HUDEP-2 (cell line): ENCODE measurements around the gene SLC5A1.
A peak's percentile ranks its signal among the peaks of the same experiment; 100 is the strongest.

Experiments
- DNase-seq, 76 experiments: peaks; one replicate each; lab custom pipeline; 2025; ENCODE audit not compliant: unreplicated experiment in 76 of 76; lab: John Stamatoyannopoulos, UW

Gene SLC5A1

DNA sequence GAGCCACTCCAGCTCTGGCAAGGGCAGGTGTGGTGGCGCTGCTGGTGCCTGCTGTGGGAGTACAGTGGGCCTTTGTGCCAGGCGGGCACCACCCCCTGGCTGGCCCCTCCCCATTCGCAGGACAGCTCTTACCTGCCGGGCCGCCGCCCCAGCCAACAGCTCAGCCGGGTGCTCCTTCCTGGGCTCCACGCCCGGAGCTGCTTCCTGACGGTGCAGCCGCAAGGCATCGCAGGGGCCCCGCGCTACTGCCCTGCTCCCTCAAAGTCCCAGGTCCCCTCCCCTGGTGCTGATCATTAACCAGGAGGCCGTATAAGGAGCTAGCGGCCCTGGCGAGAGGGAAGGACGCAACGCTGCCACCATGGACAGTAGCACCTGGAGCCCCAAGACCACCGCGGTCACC, at the start of gene SLC5A1:
Gene SLC5A1, plus strand, starts transcription at position 338 of the 400 bp plus-strand sequence. Its CDS starts 21 bp downstream, at position 359.
- DNase-seq = no peak

DNA sequence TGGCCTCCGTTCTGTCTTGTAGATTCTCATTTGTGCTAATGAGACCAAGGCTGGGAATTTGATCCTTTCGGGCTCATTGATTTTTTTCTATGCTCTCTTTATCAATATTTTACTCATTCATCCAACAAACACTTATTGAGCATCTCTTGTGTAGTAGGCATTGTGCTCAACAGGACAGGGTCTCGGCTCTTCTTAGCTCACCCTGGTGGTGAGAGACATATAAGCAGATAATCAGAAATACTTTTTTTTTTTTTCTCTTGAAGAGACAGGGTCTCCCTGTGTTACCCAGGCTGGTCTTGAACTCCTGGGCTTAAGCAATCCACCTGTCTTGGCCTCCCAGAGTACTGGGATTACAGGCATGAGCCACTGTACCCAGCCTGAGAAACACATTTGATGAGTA, 48.0 kb upstream of the SLC5A1 start:
- DNase-seq = no peak

DNA sequence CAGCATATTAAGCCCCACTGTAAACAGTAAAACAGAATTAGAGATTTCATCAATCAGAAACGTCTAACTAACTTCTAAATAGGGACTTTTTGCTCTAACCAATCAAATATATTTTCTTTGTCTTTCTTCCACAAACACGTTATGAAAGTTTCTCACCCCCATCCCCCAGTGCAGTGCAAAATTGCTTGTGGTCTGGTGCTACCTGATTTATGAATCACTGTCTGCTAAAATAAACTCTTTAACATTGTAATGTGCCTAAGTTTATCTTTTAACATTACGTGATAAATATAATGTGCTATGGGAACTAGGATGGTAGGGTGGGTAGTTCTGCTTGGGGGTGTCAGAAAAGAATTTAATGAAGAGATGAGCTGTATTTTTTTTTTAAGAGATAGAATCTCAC, 47.3 kb upstream of the SLC5A1 start:
- no peak for DNase-seq

DNA sequence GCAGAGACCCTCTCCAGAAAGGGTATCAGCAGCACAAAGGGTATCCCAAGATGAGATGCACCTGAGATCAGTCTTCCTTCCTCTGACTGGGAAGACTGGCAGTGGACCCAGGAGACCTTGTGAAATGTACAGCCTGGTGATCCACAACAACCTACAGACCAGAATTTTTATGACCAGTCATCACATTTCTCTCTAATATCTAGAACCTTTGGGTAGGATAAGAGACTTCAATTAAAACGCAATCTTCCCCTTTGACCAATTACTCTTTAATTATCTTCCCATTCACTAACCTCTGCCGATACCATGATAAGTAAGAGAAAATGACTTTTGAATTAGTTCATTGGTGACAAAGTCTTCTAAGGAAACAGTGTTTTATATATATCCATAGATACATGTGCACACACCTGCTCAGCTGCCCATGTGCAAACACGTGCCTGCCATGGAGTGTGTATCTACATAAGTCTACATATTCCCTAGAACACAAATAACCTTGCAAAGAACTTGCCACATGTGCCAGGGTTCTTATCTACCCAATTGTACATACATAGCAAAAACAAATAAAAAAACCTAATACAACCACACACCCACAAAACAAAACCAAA, 44.2 kb upstream of the SLC5A1 start:
- DNase-seq = no peak

DNA sequence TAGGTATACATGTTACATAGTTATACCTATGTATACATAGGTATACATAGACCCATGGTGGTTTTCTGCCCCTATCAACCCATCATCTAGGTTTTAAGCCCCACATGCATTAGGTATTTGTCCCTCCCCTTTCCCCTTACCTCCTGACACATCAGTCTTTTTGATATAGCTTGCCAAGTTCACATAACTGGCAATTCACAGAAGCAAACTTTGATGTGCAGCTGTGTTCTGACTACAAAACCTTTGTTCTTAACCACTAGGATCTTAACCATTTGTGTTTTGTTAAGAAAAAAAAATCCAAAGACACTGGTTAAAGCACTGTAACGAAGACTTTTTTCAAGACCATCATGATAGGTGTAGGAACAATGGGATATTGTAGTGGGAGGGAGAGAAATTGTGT, 42.9 kb upstream of the SLC5A1 start:
- no peak for DNase-seq

DNA sequence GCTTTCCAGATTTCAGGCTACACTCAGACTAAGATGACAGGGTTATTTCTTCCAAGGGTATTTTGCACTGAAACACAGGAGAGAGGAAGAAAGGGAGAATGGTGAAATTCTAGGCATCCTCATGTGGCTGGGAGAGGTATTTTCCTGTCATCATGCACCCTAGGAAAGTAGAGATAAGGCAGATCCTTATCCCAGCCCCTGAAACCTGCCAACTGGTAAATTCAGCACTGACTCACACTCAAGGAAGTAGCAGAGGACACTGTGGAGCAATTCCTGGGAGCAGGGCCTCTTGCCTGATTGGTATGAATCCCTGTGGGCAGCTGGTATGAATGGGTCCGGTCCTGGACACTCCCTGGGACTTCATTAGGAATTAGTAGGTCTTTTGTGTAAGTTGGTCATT, 37.6 kb upstream of the SLC5A1 start:
- no peak for DNase-seq

DNA sequence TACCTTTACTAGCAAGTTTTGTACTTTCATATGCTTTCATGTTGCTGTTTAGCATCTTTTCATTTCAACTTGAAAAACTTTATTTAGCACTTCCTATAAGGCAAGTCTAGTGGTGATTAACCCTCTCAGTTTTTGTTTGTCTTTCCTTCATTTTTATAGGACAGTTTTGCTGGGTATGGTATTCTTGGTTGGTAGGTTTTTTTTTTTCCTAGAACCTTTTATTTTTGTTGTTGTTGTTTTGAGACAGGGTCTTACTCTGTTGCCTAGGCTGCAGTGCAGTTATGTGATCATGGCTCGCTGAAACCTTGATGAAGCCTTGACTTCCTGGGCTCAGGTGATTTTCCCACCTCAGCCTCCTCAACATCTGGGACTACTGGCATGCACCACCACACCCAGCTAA, 29.9 kb upstream of the SLC5A1 start:
- no peak for DNase-seq

DNA sequence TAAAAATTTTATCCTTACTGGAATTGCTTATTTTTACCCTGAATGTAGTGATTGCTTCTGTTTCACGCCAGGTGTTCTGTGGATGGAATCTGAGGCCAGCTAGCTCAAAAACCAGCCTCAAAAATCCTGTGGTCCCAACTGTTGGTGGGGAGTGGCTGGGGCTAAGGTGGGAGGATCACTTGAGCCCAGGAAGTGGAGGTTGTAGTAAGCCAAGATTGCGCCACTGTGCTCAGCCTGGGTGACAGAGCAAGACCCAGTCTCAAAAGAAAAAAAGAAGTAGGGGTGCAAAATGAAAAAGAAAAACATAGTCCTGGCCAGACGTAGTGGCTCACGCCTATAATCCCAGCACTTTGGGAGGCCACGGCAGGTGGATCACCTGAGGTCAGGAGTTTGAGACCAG, 27.0 kb upstream of the SLC5A1 start:
- DNase-seq = no peak

DNA sequence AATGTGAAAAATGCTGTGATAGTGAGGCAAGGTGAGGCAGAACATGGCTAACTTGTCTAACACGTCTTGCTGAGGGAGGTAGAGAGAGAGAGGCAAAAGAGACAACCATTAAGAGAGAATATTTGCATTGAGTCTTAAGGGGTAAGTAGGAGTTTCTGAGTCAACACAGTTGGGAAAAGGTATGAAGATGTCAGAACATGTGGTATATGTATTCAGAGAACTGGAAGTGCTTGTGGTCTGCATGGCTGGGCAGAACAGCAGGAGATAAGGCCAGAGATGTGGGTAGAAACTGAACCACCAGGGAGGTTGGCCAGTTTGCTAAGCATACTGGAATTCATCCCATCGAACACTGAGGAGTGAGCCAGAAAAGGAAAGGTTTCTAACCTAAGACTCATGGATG, 25.0 kb upstream of the SLC5A1 start:
- peak in 2 of 76 experiments; percentile 2 to 9 for DNase-seq

DNA sequence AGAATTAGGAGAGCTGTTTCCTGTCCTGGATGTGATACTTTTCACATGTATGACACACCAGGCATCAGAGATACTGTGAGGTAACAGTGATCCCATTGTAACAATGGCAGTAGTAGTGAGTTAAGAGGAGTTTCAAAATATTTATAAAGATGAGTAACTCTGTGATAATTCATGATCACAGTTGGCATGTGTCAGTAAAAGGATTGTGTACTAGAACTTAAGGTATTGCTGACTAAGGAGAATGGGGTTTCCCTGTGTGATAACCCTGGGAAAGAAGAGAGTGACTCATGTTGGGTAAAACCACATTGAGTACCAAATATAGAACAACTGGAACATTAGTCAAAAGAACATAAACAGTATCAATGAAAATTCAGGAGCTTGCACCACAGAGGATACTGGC, 22.9 kb upstream of the SLC5A1 start:
- no peak for DNase-seq

- DNase-seq = no peak
Measured at GRCh38 chr22:32021716-32022115, 21.3 kb upstream of the SLC5A1 start.

DNA sequence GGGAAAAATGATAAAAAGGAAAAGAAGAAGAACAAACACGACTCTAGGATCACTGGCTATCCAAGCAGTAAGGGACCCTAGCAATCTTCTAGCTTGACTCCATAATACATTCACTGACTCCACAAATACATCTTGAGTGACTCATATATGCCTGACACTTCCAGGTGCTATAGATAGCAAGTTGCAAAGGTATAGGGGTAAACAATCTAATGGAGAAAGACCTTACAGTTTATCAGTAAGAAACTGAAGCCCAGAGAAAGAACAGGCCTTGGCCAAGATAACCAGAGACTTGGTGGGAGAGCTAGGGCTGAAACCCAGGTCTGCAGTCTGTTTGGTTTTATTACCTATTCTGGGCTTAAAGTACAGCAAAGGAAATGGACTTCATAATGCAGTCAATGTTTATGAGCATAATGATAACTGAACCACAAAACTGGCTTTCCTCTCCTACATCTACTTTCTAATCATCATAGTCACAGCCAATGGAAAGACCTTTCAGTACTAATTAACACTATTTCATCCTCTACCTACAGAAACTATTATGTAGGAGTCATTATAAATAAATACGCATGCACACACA, 19.7 kb upstream of the SLC5A1 start:
- no peak for DNase-seq

DNA sequence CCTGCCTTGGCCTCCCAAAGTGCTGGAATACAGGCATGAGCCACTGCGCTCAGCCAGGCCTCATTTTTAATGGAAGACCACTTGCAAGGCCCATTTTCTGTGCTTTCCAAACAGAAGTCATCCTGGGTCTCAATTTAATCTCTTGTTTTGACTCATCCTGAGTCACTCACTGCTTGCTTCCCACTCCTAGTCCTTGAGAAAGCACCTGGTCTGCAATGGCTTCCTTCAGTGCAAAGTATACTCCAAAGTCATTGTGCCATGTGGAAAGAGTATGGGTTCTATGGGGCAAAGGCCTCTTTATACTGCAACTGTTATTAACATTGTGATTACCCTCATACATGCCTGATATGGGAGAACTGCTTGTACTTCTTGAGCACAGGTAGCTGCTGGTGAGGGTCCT, 18.3 kb upstream of the SLC5A1 start:
- DNase-seq = no peak

DNA sequence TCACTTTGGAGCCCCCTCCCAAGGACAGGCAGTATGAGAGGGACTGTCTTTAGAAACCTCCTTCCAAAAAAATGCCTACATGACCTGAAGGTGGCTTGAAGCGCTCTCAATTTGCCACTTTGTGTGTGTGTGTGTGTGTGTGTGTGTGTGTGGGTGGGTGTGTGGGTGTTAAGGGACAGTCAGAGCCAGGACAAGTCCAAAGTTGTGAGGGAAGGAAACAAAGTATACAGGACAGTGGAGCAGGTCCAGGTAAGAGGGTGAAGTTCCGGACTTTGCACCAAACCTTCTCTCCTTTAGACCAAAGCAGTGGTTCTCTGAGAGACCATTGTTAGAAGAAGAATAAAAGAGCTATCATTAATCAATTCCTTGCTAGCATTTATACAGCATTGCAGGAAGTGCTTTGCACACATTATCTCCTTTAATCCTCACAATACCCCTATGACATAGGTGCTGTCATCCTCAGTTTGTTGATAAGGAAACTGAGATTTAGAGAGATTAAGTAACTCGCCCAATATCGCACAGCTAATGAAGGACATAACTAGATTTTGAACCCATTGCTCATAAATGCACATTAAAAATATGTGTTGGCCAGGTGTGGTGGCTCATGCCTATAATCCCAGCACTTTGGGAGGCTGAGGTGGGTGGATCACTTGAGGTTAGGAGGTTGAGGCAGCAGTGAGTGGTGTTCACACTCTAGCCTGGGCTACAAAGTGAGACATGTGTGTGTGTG, 12.4 kb upstream of the SLC5A1 start:
- DNase-seq = no peak

DNA sequence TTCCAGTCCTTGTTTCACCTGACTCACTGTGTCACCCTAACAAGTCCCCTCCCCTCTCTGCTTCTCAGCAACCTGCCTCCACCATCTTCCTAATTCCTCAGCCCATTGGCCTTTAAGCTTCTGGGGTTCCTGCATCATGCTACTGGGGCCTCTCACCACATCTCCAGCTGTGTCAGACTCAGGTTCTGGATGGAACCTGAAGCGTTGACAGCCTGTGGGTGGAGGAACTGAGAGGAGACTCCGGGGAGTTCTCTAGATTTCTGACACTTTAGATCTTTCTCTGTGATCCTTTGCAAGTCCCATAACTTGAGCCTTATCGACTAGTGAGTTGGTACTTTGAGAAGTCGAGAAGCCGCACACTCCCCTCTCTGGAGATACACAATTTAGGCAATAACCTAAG, 11.6 kb upstream of the SLC5A1 start:
- DNase-seq = no peak

DNA sequence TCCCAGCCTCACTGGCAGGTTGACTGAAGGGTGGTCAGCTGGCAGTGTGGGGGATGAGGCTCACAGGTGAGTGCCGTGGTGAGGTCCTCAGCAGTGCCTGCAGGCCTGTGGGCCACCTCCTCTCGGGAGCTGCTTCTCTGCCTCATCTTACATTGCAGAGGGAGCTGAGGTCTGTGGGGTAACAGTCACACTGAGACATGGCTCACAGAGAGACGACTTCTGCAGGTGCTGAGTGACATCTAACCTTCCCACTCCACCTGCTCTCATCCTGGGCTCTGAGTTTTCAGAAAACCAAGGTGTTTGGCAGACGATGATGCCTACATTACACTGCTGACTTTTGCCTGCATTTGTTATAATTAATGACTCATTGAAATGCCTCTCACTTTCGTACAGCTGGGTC, 8.8 kb upstream of the SLC5A1 start:
- no peak for DNase-seq

- DNase-seq = no peak
Measured at GRCh38 chr22:32037236-32037635, 5.8 kb upstream of the SLC5A1 start.

GRCh38 chr22:32040324-32040904, 2.6 kb upstream of the SLC5A1 start:
- DNase-seq = no peak

DNA sequence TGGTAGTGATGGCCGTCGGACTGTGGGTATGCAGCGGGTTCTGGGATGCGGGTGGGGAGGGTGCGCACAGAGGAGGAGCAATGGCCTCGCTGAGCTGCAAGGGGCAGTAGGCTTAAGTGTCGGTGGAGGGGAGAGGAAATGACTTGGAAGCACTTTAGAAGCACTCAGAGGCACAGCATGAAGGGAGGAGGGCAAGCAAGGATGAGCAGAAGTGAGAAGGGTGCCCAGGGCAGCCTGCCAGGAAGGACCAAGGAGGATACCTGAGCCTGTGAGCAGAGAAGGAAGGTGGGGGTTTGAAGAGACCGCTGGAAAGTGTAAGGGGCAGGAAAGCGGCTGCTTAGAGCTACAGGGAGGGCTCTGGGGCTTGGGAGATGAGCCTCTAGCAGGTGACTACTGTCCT, 330 bp downstream of the SLC5A1 start:
- DNase-seq = no peak

- DNase-seq = no peak
Measured at GRCh38 chr22:32044477-32044876, 1.4 kb downstream of the SLC5A1 start.

- no peak for DNase-seq
Measured at GRCh38 chr22:32044913-32045312, 1.9 kb downstream of the SLC5A1 start.

DNA sequence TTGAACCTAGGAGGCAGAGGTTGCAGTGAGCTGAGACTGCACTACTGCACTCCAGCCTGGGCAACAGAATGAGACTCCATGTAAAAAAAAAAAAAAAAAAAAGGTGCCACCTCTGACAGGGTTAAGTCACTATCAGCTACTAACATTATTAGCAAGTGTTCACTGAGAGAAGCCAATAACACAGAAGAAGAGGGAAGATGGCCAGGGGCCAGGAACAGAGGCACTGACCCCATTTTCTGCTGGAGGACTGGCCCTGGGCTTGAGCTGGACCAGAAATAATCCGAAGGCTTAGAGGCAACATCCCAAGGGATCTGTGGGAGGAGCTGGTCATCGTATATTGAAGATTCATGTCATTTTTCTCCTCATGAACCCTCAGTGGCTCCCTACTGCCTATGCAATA, 5.0 kb downstream of the SLC5A1 start:
- no peak for DNase-seq
